ENCODE measurements around the gene ERGIC1. TPM values are rescaled to one million over a fixed set of nuclear protein-coding genes. Genes with fewer than 3 reads are reported as not detected.

ERGIC1 gene
- total RNA-seq, 1 experiment from 2014 or later, result 77.0 TPM

DNA sequence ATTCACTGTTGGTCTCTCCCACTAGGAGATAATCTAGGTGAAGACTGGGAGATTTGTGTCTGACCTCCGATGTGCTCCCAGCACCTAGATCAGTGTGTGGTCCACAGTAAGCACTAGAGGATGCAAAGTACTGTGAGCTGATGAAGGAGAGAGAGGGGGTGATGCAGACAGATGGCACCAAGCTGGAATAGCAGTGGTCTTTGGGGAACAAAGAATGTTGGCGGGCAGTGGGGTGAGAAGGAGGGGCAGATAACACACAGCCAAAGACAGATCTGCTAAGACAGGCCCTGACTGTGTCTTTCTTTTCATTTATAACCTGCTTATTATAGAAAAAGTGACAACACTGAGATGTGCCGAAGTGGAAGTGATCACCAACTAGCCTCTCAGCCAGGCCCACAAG lies 37.5 kb downstream of the ERGIC1 start:
- DNase-seq, result no peak
- Histone ChIP-seq H4K20me1 (ENCODE audit: control insufficient read depth, insufficient read depth, insufficient read length) (no peaks in the 10 kb centered on the region), H2AK5ac (ENCODE audit: insufficient read length, low read length) (no peak overlapping the region), H3K4me1 (ENCODE audit: insufficient read depth, low read length) (peaks cover 7% of the 10 kb centered on the region), H3K79me2 (ENCODE audit: insufficient read depth, low read length) (no peaks in the 10 kb centered on the region; the same call in 1 of the 2 replicates), H3K23me2 (ENCODE audit: insufficient read length, low read depth, low read length, poor library complexity, severe bottlenecking) (no peaks in the 10 kb centered on the region), H4K91ac (ENCODE audit: insufficient read length, low read depth, low read length) (no peak overlapping the region), H2BK12ac (ENCODE audit: insufficient read length, low read depth, low read length) (no peak overlapping the region), H3K79me1 (ENCODE audit: insufficient read depth, low read depth, low read length, poor library complexity, severe bottlenecking) (peaks cover 5% of the 10 kb centered on the region), H3K27me3 (ENCODE audit: insufficient read depth, low read length) (no peaks in the 10 kb centered on the region), H3K27ac (ENCODE audit: insufficient read length, low read depth, low read length) (no peak overlapping the region), H2BK15ac (ENCODE audit: low read depth, low read length) (no peak overlapping the region), H3T11ph (ENCODE audit: low read length) (no peak overlapping the region), H3K23ac (ENCODE audit: insufficient read length, low read depth, low read length) (no peak overlapping the region), H2BK120ac (ENCODE audit: low read depth, low read length, poor library complexity, severe bottlenecking) (no peak overlapping the region), H3K9ac (ENCODE audit: extremely low read depth, insufficient read length, low read length) (no peak overlapping the region), H2AFZ (ENCODE audit: low read length) (no peak overlapping the region), H3K14ac (ENCODE audit: insufficient read depth, low read length) (no peak overlapping the region), H3K18ac (ENCODE audit: insufficient read length, low read depth, low read length) (no peak overlapping the region), H3K4me2 (ENCODE audit: insufficient read depth, insufficient read length, low read length) (no peak overlapping the region), H3K56ac (ENCODE audit: insufficient read length, low read depth, low read length) (no peak overlapping the region), H2BK20ac (ENCODE audit: low read depth, low read length, poor library complexity, severe bottlenecking) (no peak overlapping the region), H4K8ac (replicated peaks; ENCODE audit: insufficient read length, low read depth, low read length) (no peak overlapping the region), H3K9me3 (ENCODE audit: control insufficient read depth, low read depth, low read length) (no peaks in the 10 kb centered on the region), H3K4ac (ENCODE audit: low read depth, low read length) (no peak overlapping the region), H4K5ac (ENCODE audit: insufficient read length, low read depth, low read length) (no peak overlapping the region), H2BK5ac (ENCODE audit: insufficient read length, low read length) (no peak overlapping the region)
- Mint-ChIP-seq H3K4me3 (no peak overlapping the region), H3K9me3 (no peaks in the 10 kb centered on the region), H3K36me3 (ENCODE audit: insufficient read depth in 1 of 3, low read depth in 3 of 3) (peaks cover 0 to 2% (median 0%) of the 10 kb centered on the region in 3 experiments; a peak in 1 of 7 replicates), H3K27me3 (ENCODE audit: low read depth) (no peaks in the 10 kb centered on the region), H3K27ac (no peak overlapping the region), H3K4me1 (peaks cover 25 to 36% of the 10 kb centered on the region in 2 experiments)
- no CpG with 5 or more reads among the region's 3 CpGs for WGBS (ENCODE audit: extremely low coverage, insufficient read length, low lambda C conversion rate)
- TF ChIP-seq CTCF (conservative IDR thresholded peaks at IDR 0.05), result no peak

Data from H9 (cell line).